Left colon (tissue), 2 donors: Measurements from ENCODE around the gene USF3. TPM values are rescaled to one million over a fixed set of nuclear protein-coding genes. Genes with fewer than 3 reads are reported as not detected.

Experiments used
- ATAC-seq: fragments of 200-7000 bp; cut with Tn5 transposase; one replicate; pipeline ENCODE4 v1.9.1; 2020; ENCODE audit warnings: mild to moderate bottlenecking, moderate library complexity
- DNase-seq, 2 donors: peaks; one replicate each; pipeline ENCODE4 v3.0.0-alpha.2; 2020
- intact Hi-C, 2 donors: fragments of 100-400 bp; cut with DNase I in 1 of 2; cut with micrococcal nuclease in 1 of 2; formaldehyde crosslinking; loops; one replicate each; pipeline versions ENCODE4 v1.11.2 to v1.14.0; 2022; cut with DNase I, micrococcal nuclease
- long read RNA-seq: library from polyadenylated mRNA; unstranded; transcript quantifications from one replicate; pipeline ENCODE4 v2.0.0, GENCODE V29; 2021
- total RNA-seq, 2 donors: library from RNA; stranded (reverse); fragmentation: NEBNext Ultra II Directional; extraction: Animal tissue kit (Norgen Biotek cat#: 25700); gene quantifications; one replicate each; pipeline ENCODE4 v1.2.1, GENCODE V29; 2021
- donor health status: DM: no; HTN: no; CAD: no.
- donor health status: DM: yes; HTN: yes; CAD: no.

The USF3 gene
- 10 to 100 TPM; 25.5 to 25.6 TPM for total RNA-seq
- long read RNA-seq, full-length matches to known transcripts, result 1 of 14 reads
- long read RNA-seq, partial matches to known transcripts, result 1 of 14 reads
- long read RNA-seq, other reads (novel, unspliced or antisense), result 12 of 14 reads

DNA sequence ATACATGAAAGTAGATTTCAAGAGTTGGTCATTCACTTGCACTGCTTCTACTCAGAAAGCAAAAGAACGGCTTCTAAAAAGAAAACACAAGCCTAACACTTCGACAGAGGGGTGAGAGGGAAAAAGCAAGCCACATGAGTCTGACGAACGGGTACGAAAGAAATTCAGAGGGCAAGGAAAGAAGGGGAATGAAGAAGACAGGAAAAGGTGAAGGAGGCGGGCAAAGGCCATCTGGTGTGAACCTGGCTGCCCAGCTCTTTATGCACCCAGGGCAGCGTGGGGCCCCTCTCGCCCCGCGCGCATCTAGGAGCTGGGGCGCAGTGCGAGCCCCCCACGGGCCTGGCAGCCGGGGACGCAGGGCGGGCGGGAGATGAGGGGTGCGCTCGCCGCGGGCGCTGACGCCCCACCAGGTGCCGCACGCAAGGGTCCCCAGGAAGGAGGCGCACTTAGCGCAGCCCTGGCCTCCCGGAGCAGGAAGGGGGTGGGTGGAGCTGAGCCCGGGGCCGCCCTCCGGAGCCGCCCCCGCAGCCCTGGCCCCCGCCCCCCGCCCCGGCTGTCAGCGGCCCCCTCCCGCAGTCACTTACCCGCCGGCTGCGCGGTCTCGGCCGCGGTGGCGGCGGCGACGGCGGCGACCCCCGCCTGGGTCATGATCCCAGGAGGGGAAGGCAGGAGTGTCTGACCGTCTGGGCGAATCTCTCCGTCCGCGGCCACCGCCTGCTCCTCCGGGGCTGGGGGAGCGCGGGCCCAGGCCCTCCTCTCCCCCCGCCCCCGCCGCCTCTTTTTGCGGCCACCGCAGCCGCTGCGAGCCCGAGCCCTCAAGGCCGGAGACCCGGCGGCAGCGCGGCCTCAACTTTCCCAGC lies at the start of gene USF3:
Gene USF3 (minus strand): TSS at position 857 of the 860 bp plus-strand sequence. CDS start 21,764 bp downstream, outside the sequence.
- intact Hi-C loops, result no loop called here
- peak; percentile 74 for ATAC-seq
- peak; percentile 80 to 84 for DNase-seq

GRCh38 chr3:113745756-113746547 lies 49.5 kb upstream of the USF3 start, which contains the start of gene NAA50:
TSS of gene NAA50 (minus strand) at chr3:113746249. CDS start at chr3:113745949, 300 bp downstream.
- DNase-seq (peak; percentile 94), ATAC-seq (peak; percentile 85)
- intact Hi-C loops, result no loop called here

- peak; percentile 67 for ATAC-seq
- DNase-seq, result peak; percentile 72 to 83
- intact Hi-C loops, result no loop called here
Measured at GRCh38 chr3:113744941-113745755, 48.7 kb upstream of the USF3 start.

- intact Hi-C loops, result no loop called here
- DNase-seq (no peak), ATAC-seq (no peak)
Measured at GRCh38 chr3:113743006-113743630, 46.7 kb upstream of the USF3 start.

DNA sequence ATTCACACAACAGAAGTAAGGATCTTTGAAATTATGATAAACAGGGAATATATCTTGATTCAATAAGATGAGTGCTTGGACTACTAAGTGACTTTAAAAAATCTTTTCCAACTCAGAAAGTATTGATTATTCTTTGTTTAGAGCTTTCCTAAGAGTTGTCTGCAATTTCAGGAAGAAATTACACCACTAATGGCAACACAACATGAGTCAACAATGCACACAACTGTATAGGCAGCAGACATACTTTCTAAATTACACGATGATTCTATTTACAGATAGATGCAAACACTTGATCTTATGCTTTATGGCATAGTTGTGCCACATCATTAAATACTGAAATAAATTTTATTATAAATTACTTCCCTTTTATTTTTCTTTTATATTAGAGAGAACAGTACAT lies 45.2 kb upstream of the USF3 start:
- intact Hi-C loops, result no loop called here
- ATAC-seq (no peak), DNase-seq (no peak)

GRCh38 chr3:113741086-113741485 lies 44.6 kb upstream of the USF3 start:
- DNase-seq, result no peak
- ATAC-seq, result no peak
- intact Hi-C loops, result no loop called here

DNA sequence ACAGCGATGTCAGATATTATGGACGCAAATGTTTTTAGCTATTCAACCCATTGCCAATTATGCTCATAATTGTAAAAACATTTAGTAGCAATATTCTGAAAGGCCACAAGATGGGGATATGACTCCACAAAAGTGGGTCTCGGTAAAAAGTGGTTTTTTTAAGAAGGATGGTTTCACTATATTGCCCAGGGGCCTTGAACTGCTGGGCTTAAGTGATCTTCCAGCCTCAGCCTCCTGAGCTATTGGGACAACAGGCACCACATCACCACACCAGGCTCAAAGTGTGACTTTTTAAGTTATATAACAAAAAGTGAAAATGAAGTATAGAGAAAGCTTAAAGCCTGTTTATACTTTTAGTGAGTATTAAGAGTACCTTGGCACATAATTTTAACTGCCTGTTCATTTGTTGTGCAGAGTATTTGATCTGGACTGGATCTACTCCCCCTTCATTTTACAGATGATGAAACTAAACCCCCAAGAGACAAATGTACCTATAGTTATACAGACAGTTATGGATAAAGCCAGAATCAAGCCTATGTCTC lies 40.2 kb upstream of the USF3 start:
- peak; percentile 69 for ATAC-seq
- no peak for DNase-seq
- intact Hi-C loops, result loop anchor here in 1 of 2 donors (10.0 kb wide), 1 partner anchor 108 kb away; no protein-coding TSS in a partner anchor

DNA sequence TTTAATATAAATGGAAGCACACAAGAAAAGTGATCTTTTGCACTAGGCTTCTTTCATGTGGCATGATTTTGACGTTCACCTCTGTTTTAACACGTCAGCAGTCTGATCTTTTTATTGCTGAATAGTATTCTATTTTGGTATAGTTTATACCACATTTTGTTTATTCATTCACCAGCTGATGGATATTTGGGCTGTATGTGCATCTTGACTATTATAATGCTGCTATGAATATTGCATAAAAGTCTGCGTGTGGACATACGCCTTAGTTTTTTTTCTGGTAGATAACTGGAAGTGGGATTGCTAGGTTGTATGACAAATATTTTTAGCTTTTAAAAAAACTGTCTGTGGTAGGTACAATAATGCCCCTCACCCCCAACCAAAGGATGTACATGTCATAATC lies 35.3 kb upstream of the USF3 start:
- ATAC-seq (no peak), DNase-seq (no peak)
- intact Hi-C loops, result loop anchor here in 1 of 2 donors (10.0 kb wide), 1 partner anchor 113 kb away; no protein-coding TSS in a partner anchor

DNA sequence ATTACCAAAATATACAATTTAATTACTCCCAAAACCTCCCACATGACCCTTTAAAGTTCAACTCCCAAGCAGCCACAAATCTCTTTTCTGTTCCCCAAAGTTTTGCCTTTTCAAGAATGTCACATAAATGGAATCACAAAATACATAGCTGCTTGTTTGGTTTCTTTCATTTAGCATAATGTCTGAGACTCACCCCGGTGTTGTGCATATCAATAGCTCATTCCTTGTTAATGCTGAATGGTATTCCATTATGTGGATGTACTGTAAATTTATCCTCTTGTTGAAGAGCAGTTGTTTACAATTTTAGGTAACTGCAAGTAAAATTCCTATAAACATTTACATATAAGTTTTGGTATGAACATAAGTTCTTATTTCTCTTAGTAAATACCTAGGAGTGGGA lies 34.1 kb upstream of the USF3 start:
- no peak for ATAC-seq
- intact Hi-C loops, result loop anchor here in 1 of 2 donors (10.0 kb wide), 1 partner anchor 114 kb away; no protein-coding TSS in a partner anchor
- no peak for DNase-seq

DNA sequence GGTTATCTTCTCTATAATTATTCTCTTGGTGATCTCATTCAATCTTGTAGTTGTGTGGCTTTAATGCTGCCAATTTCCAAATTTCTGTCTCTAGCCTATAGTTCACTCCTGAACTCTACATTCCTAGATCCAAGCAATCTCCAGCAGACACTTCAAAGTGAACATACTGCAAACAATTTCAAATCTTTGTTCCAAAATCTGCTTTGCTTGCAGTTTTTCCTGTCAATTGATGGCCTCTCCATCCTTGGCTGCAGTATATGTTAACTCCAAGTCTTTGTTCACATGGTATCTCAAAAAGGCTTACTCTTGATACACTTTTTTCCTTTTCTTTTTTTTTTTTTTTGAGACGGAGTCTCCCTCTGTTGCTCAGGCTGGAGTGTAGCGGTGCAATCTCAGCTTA lies 32.2 kb upstream of the USF3 start:
- intact Hi-C loops, result no loop called here
- no peak for DNase-seq
- no peak for ATAC-seq

GRCh38 chr3:113721636-113722035 lies 25.2 kb upstream of the USF3 start:
- ATAC-seq (no peak), DNase-seq (no peak)
- intact Hi-C loops, result no loop called here

- ATAC-seq, result no peak
- intact Hi-C loops, result no loop called here
- DNase-seq, result no peak
Measured at GRCh38 chr3:113719758-113720157, 23.3 kb upstream of the USF3 start.

GRCh38 chr3:113719294-113719693 lies 22.9 kb upstream of the USF3 start:
- DNase-seq, result no peak
- ATAC-seq, result no peak
- intact Hi-C loops, result no loop called here

- DNase-seq, result no peak
- peak; percentile 70 for ATAC-seq
- intact Hi-C loops, result no loop called here
Measured at GRCh38 chr3:113717818-113718217, 21.4 kb upstream of the USF3 start.

DNA sequence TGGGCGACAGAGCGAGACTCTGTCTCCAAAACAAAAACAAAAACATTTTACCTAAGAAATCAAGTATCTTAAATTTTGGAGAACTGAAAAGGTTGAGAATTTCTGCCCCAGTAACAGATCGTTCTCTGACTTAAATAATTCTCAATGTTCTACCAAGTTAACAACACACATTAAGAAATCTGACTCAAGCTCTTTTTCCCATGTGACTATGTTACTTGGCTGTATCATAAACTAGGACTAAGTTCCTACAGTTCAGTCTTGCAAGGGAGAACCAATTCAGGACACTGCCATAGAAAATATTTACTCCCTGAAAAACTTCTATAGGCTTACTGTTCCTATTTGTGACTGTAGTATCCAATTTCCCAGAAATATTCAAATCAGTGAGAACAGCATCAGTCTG lies 20.9 kb upstream of the USF3 start:
- DNase-seq, result no peak
- intact Hi-C loops, result no loop called here
- ATAC-seq, result peak; percentile 33

DNA sequence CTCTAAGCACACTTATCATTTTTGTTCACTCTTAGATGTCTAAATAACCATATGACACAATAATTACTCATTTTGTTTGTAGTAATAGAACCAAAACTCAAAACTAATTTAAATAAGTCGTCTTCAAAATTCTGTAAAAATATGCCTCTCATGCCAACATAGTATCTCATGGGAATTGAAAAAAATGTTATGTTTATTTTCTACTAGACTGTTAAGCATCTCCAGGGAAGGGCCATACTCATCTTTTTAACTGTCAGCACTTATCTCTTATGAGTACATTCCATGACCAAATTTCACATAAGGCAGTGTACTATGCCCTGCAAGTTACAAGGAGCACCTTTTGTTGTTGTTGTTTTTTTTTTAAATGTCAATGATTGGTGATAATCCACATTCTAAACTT lies 18.3 kb upstream of the USF3 start:
- ATAC-seq (no peak), DNase-seq (no peak)
- intact Hi-C loops, result no loop called here

- intact Hi-C loops, result no loop called here
- DNase-seq (no peak), ATAC-seq (no peak)
Measured at GRCh38 chr3:113712129-113712528, 15.7 kb upstream of the USF3 start.

GRCh38 chr3:113707835-113708234 lies 11.4 kb upstream of the USF3 start:
- intact Hi-C loops, result no loop called here
- no peak for ATAC-seq
- DNase-seq, result no peak
